Breast epithelium (tissue), 4 donors: ENCODE results near the gene RBL2. TPM values are rescaled to one million over a fixed set of nuclear protein-coding genes. Genes with fewer than 3 reads are reported as not detected.
"Not testable (repeated sequence)": the region's sequence is repeated elsewhere in the genome, so short reads cannot be mapped to it uniquely, and the experiment has no call there.

Experiments used
- DNase-seq, 2 donors: peaks; one replicate each; pipeline ENCODE4 v3.0.0-alpha.2; 2019; ENCODE audit warnings: low spot score in 2 of 2
- H3K27ac ChIP-seq, 2 donors: fragments of 200-600 bp; sonication (generic) in 1 of 2; one replicate each; pipeline ENCODE4 v1.5.1; 2016 to 2019; ENCODE audit warnings: mild to moderate bottlenecking in 1 of 2
- H3K27me3 ChIP-seq, 2 donors: fragments of 200-600 bp; sonication (generic) in 1 of 2; one replicate each; pipeline versions ENCODE4 v1.5.1 to v1.6.0; 2017 to 2019; ENCODE audit warnings: control low read depth in 1 of 2, mild to moderate bottlenecking in 1 of 2
- H3K36me3 ChIP-seq: fragments of 200-600 bp; one replicate; pipeline ENCODE4 v1.5.1; 2019
- H3K4me1 ChIP-seq, 2 donors: fragments of 200-600 bp; sonication (generic); one replicate each; pipeline ENCODE4 v1.5.1; 2016 to 2019; ENCODE audit warnings: control low read depth in 1 of 2
- H3K4me3 ChIP-seq, 3 donors: fragments of 200-600 bp; sonication (generic); 1 replicate in 2 of 3; 2 replicates in 1 of 3; pipeline ENCODE4 v1.5.1; 2016 to 2019; ENCODE audit warnings: mild to moderate bottlenecking in 3 of 3, moderate library complexity in 2 of 3
- H3K9me3 ChIP-seq, 2 donors: fragments of 200-600 bp; sonication (generic) in 1 of 2; one replicate each; pipeline ENCODE4 v1.5.1; 2016 to 2019; ENCODE audit warnings: control low read depth in 1 of 2
- CTCF ChIP-seq, 3 donors: fragments of 450-650 bp; IDR thresholded peaks; one replicate each; pipeline ENCODE4 v1.5.1; 2016 to 2017; ENCODE audit warnings: antibody characterized with exemption in 3 of 3, mild to moderate bottlenecking in 3 of 3, moderate library complexity in 3 of 3
- POLR2A ChIP-seq: fragments of 450-650 bp; IDR thresholded peaks from one replicate; pipeline ENCODE4 v1.6.1; 2016; ENCODE audit warnings: antibody characterized with exemption, mild to moderate bottlenecking, moderate library complexity
- POLR2AphosphoS5 ChIP-seq, 3 donors: sonication (generic); formaldehyde crosslinking; IDR thresholded peaks; one replicate each; pipeline ENCODE4 v1.6.1; 2017; ENCODE audit warnings: antibody characterized with exemption in 3 of 3
- intact Hi-C: fragments of 100-400 bp; cut with DNase I; formaldehyde crosslinking; loops from one replicate; pipeline ENCODE4 v1.15.1; 2023; ENCODE audit warnings: low total_unique reads
- total RNA-seq, 3 donors: library from RNA; depleted of rRNA; stranded (reverse); fragments of >200 nt; gene quantifications; one replicate each; pipeline ENCODE4 v1.1.0, GENCODE V29; 2016

The RBL2 gene
- 100 to 1,000 TPM; 118 to 146 (median 123) TPM for total RNA-seq

GRCh38 chr16:53434377-53435065 lies at the start of gene RBL2:
Gene RBL2, plus strand, starts transcription at chr16:53434471. Its CDS starts 86 bp downstream, at chr16:53434557.
- H3K27me3 ChIP-seq, result no peaks in the 10 kb centered on the region
- peaks cover 0 to 7% of the 10 kb centered on the region in 2 donors for H3K4me1 ChIP-seq
- TF ChIP-seq POLR2A (peak; percentile 28), CTCF (IDR thresholded peaks at IDR 0.05) (no peak), POLR2AphosphoS5 (IDR thresholded peaks at IDR 0.05) (peak; percentile 43 to 84 (median 49))
- H3K27ac ChIP-seq, result peak within 1 kb of the TSS; percentile 90 to 96
- no peaks in the 10 kb centered on the region for H3K9me3 ChIP-seq
- H3K4me3 ChIP-seq, result peak within 1 kb of the TSS; percentile 76 to 99 (median 85)
- DNase-seq, result peak; percentile 77 to 83
- intact Hi-C loops, result no loop called here
- no peaks in the 10 kb centered on the region for H3K36me3 ChIP-seq

- not testable (repeated sequence) for DNase-seq
Observed at GRCh38 chr16:53384610-53385009, 49.7 kb upstream of the RBL2 start.

GRCh38 chr16:53404959-53405358 lies 29.3 kb upstream of the RBL2 start:
- intact Hi-C loops, result no loop called here
- Histone ChIP-seq H3K27ac (no peak overlapping the region), H3K9me3 (no peaks in the 10 kb centered on the region), H3K36me3 (no peaks in the 10 kb centered on the region), H3K27me3 (no peaks in the 10 kb centered on the region), H3K4me1 (no peaks in the 10 kb centered on the region), H3K4me3 (no peak overlapping the region)
- DNase-seq, result no peak
- no peak for TF ChIP-seq CTCF (IDR thresholded peaks at IDR 0.05)
- no peak for TF ChIP-seq POLR2AphosphoS5 (IDR thresholded peaks at IDR 0.05)
- TF ChIP-seq POLR2A, result no peak

More at GRCh38 chr16:53384610-53385009, 49.7 kb upstream of the RBL2 start:
- H3K9me3 ChIP-seq, H3K36me3 ChIP-seq, intact Hi-C loops, H3K27ac ChIP-seq, H3K4me1 ChIP-seq, H3K4me3 ChIP-seq, H3K27me3 ChIP-seq: not testable (repeated sequence)

GRCh38 chr16:53412549-53412948 lies 21.7 kb upstream of the RBL2 start:
- H3K4me1 ChIP-seq, result no peaks in the 10 kb centered on the region
- DNase-seq, result no peak
- no peak overlapping the region for H3K27ac ChIP-seq
- no peaks in the 10 kb centered on the region for H3K36me3 ChIP-seq
- TF ChIP-seq POLR2A (no peak), CTCF (IDR thresholded peaks at IDR 0.05) (no peak), POLR2AphosphoS5 (IDR thresholded peaks at IDR 0.05) (no peak)
- intact Hi-C loops, result no loop called here
- H3K4me3 ChIP-seq, result no peak overlapping the region
- peaks cover 0 to 3% of the 10 kb centered on the region in 2 donors for H3K9me3 ChIP-seq
- no peaks in the 10 kb centered on the region for H3K27me3 ChIP-seq

- no peak overlapping the region for H3K27ac ChIP-seq
- H3K9me3 ChIP-seq, result peaks cover 0 to 3% of the 10 kb centered on the region in 2 donors
- H3K4me3 ChIP-seq, result no peak overlapping the region
- no peaks in the 10 kb centered on the region for H3K4me1 ChIP-seq
- no peaks in the 10 kb centered on the region for H3K36me3 ChIP-seq
- DNase-seq, result no peak
- TF ChIP-seq CTCF (IDR thresholded peaks at IDR 0.05), result no peak
- no peaks in the 10 kb centered on the region for H3K27me3 ChIP-seq
- intact Hi-C loops, result no loop called here
Observed at GRCh38 chr16:53413864-53414263, 20.4 kb upstream of the RBL2 start.
